DND-41 (cell line): ENCODE data around the gene TAL1.

ENCODE experiments used
- EZH2 ChIP-seq: IDR thresholded peaks from 3 replicates; pipeline ENCODE4 v1.6.1; 2012; ENCODE audit warnings: borderline replicate concordance, low read depth, mild to moderate bottlenecking, moderate library complexity, low read length, inconsistent platforms; ENCODE audit not compliant: severe bottlenecking
- TF ChIP-seq, protein P1 (sequence below): IDR thresholded peaks from 2 replicates; pipeline ENCODE4 v1.5.1; 2012; ENCODE audit warnings: borderline replicate concordance, low read length, moderate library complexity, mild to moderate bottlenecking; ENCODE audit not compliant: poor library complexity, severe bottlenecking; ENCODE audit errors: extremely low read depth

DNA sequence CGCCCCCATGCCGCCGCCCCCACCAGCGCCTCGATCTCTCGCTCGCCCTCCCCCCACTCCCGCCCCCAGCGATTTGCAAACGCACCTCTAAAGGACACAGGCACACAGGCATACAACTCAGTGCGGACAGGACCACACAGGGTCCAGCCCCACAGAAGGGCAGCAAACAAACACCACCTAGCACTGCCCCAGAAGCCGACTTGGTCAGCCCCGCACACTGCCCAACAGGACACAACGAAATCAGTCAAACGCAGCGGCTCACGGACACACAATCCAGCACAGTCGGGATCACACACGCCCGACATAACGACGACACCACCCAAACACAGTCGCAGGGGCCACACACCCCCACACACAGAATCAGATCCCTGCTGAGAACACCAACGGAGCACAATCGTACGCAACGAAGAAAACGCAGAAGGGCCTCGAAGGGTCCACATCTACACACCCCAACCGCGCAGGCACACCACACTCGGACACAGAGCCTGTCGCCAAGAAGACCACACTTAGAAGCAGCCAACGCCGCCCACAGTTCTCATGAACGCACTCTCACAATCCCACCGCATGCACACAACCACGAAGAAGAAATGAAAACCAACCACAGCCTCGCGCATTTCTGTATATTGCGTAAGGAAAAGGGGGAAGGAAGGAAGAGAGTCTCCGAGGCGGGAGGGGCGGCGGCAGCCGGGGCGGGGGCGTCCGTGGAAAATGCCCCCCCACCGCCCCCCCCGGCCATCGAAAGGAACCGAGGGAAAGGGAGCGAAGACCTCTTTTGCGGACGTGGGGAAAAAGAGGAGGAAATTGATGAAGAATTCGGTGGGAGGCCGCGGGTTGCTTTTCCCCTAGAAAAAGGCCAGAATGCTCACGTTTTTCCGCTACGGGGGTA is 481 bp downstream of the TAL1 start:
- TF ChIP-seq EZH2: no peak
- TF ChIP-seq, protein P1, sequence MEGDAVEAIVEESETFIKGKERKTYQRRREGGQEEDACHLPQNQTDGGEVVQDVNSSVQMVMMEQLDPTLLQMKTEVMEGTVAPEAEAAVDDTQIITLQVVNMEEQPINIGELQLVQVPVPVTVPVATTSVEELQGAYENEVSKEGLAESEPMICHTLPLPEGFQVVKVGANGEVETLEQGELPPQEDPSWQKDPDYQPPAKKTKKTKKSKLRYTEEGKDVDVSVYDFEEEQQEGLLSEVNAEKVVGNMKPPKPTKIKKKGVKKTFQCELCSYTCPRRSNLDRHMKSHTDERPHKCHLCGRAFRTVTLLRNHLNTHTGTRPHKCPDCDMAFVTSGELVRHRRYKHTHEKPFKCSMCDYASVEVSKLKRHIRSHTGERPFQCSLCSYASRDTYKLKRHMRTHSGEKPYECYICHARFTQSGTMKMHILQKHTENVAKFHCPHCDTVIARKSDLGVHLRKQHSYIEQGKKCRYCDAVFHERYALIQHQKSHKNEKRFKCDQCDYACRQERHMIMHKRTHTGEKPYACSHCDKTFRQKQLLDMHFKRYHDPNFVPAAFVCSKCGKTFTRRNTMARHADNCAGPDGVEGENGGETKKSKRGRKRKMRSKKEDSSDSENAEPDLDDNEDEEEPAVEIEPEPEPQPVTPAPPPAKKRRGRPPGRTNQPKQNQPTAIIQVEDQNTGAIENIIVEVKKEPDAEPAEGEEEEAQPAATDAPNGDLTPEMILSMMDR: no peak
